Osteocyte (in vitro differentiated cells): ENCODE data around the gene DPP6. TPM values are rescaled to one million over a fixed set of nuclear protein-coding genes. Genes with fewer than 3 reads are reported as not detected.
"Not testable (repeated sequence)": the region's sequence is repeated elsewhere in the genome, so short reads cannot be mapped to it uniquely, and the experiment has no call there.

Experiments used
- DNase-seq: peaks from one replicate; pipeline ENCODE4 v3.0.0; 2021; ENCODE audit warnings: mixed read lengths; ENCODE audit not compliant: unreplicated experiment; ENCODE audit errors: extremely low spot score
- H3K27ac Mint-ChIP-seq: one replicate; pipeline ENCODE4 v1.8.0; 2021; ENCODE audit warnings: mild to moderate bottlenecking, mixed read lengths; ENCODE audit not compliant: unreplicated experiment
- H3K27me3 Mint-ChIP-seq: one replicate; pipeline ENCODE4 v1.8.0; 2021; ENCODE audit warnings: mixed read lengths; ENCODE audit not compliant: unreplicated experiment
- H3K36me3 Mint-ChIP-seq: one replicate; pipeline ENCODE4 v1.8.0; 2021; ENCODE audit warnings: mixed read lengths; ENCODE audit not compliant: unreplicated experiment
- H3K4me1 Mint-ChIP-seq: one replicate; pipeline ENCODE4 v1.8.0; 2021; ENCODE audit warnings: mixed read lengths; ENCODE audit not compliant: unreplicated experiment
- H3K4me3 Mint-ChIP-seq: one replicate; pipeline ENCODE4 v1.8.0; 2021; ENCODE audit warnings: mild to moderate bottlenecking, moderate library complexity, mixed read lengths; ENCODE audit not compliant: unreplicated experiment
- H3K9me3 Mint-ChIP-seq: one replicate; pipeline ENCODE4 v1.8.0; 2021; ENCODE audit warnings: mixed read lengths; ENCODE audit not compliant: unreplicated experiment
- total RNA-seq: library from RNA; stranded (reverse); gene quantifications from 2 replicates; pipeline ENCODE4 v1.2.1, GENCODE V29; 2021

DPP6 gene
- total RNA-seq, 1 donor from 2014 or later: not detected

DNA sequence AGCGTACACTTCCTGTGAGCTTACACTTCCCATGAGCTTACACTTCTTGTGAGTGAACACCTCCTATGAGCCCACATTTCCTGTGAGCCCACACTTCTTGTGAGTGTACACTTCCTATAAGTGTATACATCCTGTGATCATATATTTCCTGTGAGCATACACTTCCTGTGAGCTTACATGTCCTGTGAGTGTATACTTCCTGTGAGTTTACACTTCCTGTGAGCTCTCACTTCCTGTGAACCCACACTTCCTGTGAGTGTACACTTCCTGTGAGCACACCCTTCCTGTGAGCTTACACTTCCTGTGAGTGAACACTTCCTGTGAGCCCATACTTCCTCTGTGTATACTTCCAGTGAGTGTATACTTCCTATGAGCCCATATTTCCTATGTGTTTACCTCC, 82.5 kb downstream of the DPP6 start:
- not testable (repeated sequence) for DNase-seq, H3K4me3 Mint-ChIP-seq, H3K4me1 Mint-ChIP-seq, H3K27ac Mint-ChIP-seq, H3K36me3 Mint-ChIP-seq, H3K27me3 Mint-ChIP-seq
- peaks cover 15% of the 10 kb centered on the region for H3K9me3 Mint-ChIP-seq

DNA sequence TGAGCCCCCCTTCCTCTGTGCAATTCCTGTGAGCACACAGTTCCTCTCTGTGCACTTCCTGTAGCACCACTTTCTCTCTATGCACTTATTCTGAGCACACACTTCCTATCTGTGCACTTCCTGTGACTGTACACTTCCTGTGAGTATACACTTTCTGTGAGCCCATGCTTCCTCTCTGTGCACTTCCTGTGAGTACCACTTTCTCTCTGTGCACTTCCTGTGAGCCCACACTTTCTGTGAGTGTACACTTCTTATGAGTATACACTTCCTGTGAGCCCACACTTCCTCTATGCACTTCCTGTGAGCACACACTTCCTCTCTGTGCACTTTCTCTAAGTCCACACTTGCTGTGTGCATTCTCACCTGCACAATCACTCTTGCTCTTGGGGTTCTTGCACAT, 83.4 kb downstream of the DPP6 start:
- H3K4me3 Mint-ChIP-seq, DNase-seq, H3K27ac Mint-ChIP-seq, H3K36me3 Mint-ChIP-seq, H3K4me1 Mint-ChIP-seq, H3K27me3 Mint-ChIP-seq: not testable (repeated sequence)
- H3K9me3 Mint-ChIP-seq: peaks cover 15% of the 10 kb centered on the region

GRCh38 chr7:154145922-154146706, 93.9 kb downstream of the DPP6 start:
- H3K9me3 Mint-ChIP-seq, H3K27ac Mint-ChIP-seq, DNase-seq, H3K27me3 Mint-ChIP-seq, H3K4me1 Mint-ChIP-seq, H3K36me3 Mint-ChIP-seq, H3K4me3 Mint-ChIP-seq: not testable (repeated sequence)

DNA sequence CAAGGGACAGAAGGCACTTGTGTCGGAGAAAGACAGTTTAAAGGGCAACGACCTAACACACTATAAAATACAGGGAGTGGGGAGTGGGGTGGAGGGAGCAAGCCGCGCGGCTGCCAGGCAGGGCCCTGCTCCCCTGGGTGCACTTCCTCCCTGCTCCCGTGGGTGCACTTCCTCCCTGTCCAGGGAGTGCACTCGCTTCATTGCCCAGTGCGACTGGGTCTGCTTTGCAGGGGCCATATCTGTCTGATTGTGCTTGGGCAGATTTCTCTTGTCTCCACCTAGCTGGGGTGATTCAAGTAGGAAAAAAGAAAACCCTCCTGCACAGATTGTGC, 94.5 kb downstream of the DPP6 start:
- H3K36me3 Mint-ChIP-seq, H3K27ac Mint-ChIP-seq, H3K9me3 Mint-ChIP-seq, H3K4me1 Mint-ChIP-seq, DNase-seq, H3K27me3 Mint-ChIP-seq, H3K4me3 Mint-ChIP-seq: not testable (repeated sequence)

GRCh38 chr7:154148791-154149516, 96.8 kb downstream of the DPP6 start:
- DNase-seq: peak; percentile 40
- not testable (repeated sequence) for H3K4me3 Mint-ChIP-seq, H3K27me3 Mint-ChIP-seq, H3K4me1 Mint-ChIP-seq, H3K27ac Mint-ChIP-seq, H3K36me3 Mint-ChIP-seq, H3K9me3 Mint-ChIP-seq

- not testable (repeated sequence) for H3K36me3 Mint-ChIP-seq, H3K4me3 Mint-ChIP-seq, H3K27me3 Mint-ChIP-seq, H3K4me1 Mint-ChIP-seq, H3K27ac Mint-ChIP-seq, H3K9me3 Mint-ChIP-seq
- DNase-seq: peak; percentile 54
Observed at GRCh38 chr7:154150656-154151055, 98.5 kb downstream of the DPP6 start.

- not testable (repeated sequence) for H3K27ac Mint-ChIP-seq, H3K4me3 Mint-ChIP-seq, H3K27me3 Mint-ChIP-seq, H3K9me3 Mint-ChIP-seq, H3K36me3 Mint-ChIP-seq, H3K4me1 Mint-ChIP-seq
- DNase-seq: peak; percentile 73
Observed at GRCh38 chr7:154151306-154151705, 99.1 kb downstream of the DPP6 start.

GRCh38 chr7:154155928-154156327, 103.7 kb downstream of the DPP6 start:
- not testable (repeated sequence) for H3K4me1 Mint-ChIP-seq, H3K27ac Mint-ChIP-seq, H3K9me3 Mint-ChIP-seq, H3K36me3 Mint-ChIP-seq, H3K4me3 Mint-ChIP-seq, H3K27me3 Mint-ChIP-seq, DNase-seq

- H3K36me3 Mint-ChIP-seq, H3K27me3 Mint-ChIP-seq, H3K4me1 Mint-ChIP-seq, H3K4me3 Mint-ChIP-seq, H3K9me3 Mint-ChIP-seq, DNase-seq, H3K27ac Mint-ChIP-seq: not testable (repeated sequence)
Observed at GRCh38 chr7:154162921-154163320, 110.7 kb downstream of the DPP6 start.

GRCh38 chr7:154163642-154164041, 111.4 kb downstream of the DPP6 start:
- not testable (repeated sequence) for H3K4me3 Mint-ChIP-seq, H3K9me3 Mint-ChIP-seq, H3K36me3 Mint-ChIP-seq, H3K27ac Mint-ChIP-seq, DNase-seq, H3K4me1 Mint-ChIP-seq, H3K27me3 Mint-ChIP-seq
